ENCODE measurements around the gene LETMD1.
A peak's percentile ranks its signal among the peaks of the same experiment; 100 is the strongest.
"Not testable (repeated sequence)": the region's sequence is repeated elsewhere in the genome, so short reads cannot be mapped to it uniquely, and the experiment has no call there.

The LETMD1 gene

DNA sequence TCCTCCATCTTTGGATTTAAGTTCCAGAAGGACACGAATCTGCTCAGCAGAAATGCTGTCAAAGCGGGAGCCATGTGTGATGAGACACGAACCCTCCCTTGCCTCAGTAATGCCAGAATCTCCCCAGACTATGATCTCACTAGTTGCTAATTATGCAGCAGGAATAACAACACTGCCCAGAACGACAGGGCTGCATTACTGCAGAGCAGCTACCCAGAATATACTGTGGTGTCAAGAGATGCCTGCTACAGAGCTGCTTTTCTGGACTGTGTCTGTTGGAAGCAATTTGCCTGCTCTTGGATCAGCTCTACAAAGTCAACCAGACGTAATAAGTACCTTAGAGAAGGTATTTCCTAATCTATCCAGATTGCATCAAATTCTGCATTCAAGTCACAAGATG, 29.8 kb downstream of the LETMD1 start:
- DNase-seq (ENCODE audit: low read depth, low spot score), result no peak

DNA sequence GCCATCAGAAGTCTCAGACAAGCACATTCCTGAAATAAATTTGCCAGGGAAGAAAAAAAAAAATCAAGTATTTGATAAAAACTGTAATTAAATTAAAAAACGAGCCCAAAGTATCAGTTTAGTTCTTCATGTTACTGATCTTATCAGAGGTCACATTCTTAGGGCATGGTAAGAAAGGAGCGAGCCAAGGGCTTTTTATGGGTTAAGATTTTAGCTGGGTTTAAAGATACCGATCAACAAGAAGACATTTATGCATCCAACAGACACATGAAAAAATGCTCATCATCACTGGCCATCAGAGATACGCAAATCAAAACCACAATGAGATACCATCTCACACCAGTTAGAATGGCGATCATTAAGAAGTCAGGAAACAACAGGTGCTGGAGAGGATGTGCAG, 30.2 kb downstream of the LETMD1 start:
- not testable (repeated sequence) for DNase-seq (ENCODE audit: low read depth, low spot score)

DNA sequence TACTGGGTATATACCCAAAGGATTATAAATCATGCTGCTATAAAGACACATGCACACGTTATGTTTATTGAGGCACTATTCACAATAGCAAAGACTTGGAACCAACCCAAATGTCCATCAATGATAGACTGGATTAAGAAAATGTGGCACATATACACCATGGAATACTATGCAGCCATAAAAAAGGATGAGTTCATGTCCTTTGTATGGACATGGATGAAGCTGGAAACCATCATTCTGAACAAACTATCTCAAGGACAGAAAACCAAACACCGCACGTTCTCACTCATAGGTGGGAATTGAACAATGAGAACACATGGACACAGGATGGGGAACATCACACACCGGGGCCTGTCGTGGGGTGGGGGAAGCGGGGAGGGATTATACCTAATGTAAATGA, 30.7 kb downstream of the LETMD1 start:
- DNase-seq (ENCODE audit: low read depth, low spot score), result not testable (repeated sequence)

DNA sequence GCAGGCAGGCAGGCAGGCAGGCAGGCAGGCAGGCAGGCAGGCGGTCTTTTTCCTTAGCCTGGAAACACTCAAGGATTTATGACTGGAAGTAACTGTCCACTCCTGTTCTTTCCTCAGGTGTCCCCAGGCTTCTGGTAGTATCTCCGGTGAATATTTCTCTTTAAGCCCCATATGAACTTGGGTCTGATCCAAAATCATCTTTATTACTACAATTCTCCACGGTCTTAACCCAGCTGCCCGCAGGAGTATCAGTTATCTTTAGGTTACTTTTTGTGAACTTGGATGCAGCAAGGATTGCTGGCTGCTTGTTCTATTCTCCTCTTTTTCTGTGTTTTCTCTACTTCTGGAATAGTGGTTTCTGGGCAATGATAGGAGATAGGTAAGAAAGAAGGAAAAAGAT, 32.0 kb downstream of the LETMD1 start:
- DNase-seq (ENCODE audit: low read depth, low spot score), result no peak

DNA sequence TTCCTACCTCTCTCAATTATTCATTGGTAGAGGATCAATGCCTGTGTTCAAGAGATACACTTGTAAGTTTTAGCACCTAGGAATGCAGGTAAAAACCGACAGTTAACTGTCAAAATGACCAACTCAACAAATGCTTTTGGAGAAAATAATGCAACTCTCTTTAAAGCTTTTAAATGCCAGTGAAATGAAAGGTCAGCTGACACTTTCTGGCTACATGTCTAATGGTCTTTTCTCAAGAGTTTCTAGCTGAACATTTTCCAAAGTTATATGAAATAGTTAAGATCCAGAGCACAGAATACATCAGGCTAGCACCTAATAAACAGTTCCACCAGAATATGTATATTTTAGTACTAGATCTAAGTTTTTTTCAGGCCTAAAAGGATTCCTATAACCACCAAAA, 33.3 kb downstream of the LETMD1 start:
- DNase-seq (ENCODE audit: low read depth, low spot score), result no peak

DNA sequence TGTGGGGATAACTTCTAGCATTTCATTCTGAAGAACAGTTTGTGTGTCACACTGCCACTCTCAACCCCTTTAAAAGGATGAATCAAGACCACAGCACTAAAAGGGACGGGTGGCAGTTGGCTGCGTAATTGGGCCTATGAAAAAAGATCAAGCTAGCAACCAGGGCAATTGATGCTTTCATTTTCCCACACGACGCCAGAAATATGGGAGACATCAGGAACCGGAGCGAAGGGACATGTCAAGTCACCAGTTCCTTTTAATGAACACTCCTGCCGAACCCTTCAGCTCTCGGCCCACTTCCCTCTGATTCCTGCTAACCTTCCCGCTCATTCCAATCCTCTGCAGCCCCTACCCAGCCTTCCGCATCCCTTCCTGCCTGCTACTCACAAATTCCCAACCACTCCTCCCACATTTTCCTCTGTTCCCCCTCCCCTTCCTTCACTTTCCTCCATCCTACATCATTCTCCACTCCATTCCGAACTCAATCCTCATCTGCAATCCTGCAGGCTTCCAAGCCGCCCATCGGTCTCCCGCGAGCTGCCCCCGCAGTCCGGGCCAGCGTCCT, 34.5 kb downstream of the LETMD1 start:
- no peak for DNase-seq (ENCODE audit: low read depth, low spot score)

DNA sequence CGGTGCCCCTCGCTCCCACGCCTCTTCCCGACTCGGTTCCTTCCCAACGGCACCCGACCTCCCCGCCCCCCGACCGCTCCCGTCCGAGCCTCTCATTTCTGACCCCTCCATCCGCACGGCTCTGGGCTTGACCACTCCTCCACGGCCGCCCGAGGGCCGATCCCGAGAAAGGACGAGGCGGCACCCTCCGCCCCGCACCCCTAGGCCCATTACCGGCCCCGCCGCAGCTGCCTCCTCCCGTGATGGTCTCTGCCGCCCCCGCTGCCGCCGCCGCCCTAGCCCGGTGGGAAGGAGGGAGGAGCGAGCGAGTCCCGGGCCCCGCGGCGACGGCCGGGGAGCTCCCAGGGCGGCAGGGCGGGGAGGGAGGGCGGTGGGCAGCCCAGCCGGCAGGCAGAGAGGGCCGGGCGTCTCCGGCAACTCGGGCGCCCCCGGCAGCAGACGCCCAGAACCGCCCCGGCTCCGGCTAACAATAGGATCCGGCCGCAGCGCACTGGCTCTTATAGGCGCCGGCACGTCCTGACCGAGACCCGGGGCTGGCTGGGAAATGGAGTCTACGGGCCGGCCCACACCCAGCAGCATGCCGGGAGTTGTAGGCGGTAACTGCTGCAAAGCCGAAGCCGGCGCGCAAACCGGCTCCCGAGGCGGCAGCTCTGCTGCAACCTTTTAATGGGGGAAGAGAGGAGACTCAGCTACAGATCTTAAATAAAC, 35.2 kb downstream of the LETMD1 start, which contains the start of gene CSRNP2:
CSRNP2 (minus strand) TSS at position 471 of the 708 bp plus-strand sequence. CDS start 7,035 bp downstream, outside the sequence.
- peak; percentile 90 for DNase-seq (ENCODE audit: low read depth, low spot score)

DNA sequence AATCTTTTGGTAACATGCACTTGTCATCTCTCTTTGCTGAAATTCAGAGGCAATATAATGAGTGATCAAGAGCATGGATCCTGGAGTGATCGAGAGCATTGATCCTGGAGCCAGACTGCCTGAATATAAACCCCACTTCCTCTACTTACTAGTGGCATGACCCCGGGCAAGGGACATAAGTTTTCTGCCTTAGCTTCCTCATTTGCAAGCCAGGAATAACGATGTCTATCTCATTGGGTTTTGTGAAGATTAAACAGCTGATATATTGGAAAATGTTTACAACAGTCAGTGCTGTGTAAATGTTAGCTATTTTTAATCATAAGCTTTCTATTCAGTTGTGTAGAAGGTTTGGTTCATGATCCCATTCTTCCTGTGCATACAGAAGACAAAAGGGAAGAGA, 37.6 kb downstream of the LETMD1 start:
- DNase-seq (ENCODE audit: low read depth, low spot score), result no peak

DNA sequence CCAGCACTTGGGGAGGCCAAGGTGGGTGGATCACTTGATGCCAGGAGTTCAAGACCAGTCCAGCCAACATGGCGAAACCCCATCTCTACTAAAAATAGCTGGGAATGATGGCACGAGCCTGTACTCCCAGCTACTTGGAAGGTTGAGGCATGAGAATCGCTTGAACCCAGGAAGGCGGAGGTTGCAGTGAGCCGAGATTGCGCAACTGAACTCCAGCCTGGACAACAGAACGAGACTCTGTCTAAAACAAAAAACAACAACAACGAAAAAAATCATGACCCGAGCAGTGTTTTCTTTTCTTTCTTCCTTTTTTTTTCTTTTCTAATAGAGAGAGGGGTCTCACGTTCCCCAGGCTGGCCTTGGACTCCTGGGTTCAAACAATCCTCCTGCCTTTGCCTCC, 38.8 kb downstream of the LETMD1 start:
- no peak for DNase-seq (ENCODE audit: low read depth, low spot score)

DNA sequence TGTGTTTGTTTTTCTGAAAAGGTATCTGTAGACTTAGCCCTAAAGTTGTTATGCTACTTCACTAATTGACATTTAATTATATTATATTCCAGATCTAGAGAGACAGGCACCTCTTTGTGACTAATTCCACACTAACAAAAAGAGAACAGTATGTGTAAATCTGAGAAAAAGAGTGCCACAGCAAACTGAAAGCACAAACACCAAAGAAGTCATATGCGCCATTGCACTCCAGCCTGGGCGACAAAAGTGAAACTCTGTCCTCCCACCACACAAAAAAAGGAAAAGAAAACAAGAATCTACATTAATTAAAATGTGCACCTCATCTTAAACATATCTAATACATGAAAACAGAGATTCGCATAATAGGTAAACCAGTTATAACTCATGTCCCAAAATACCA, 39.7 kb downstream of the LETMD1 start:
- no peak for DNase-seq (ENCODE audit: low read depth, low spot score)

DNA sequence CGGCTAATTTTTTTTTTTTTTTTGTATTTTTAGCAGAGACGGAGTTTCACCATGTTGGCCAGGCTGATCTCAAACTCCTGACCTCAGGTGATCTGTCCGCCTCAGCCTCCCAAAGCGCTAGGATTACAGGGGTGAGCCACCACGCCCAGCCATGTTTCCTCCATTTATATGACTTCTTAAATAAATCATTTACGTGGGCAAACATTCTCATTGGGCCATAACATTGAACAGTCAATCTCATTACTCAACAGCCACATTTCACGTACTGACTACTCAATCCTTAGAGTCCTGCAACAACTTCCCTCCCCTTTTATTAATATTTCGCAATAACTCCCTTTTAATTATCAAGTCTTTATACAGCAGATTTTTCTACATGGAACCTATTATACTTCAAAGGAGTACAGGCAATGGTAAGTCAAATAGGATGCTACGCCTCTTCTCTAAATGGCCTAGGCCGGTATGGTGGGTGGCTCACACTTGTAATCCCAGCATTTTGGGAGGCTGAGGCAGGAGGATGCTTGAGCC, 42.6 kb downstream of the LETMD1 start:
- DNase-seq (ENCODE audit: low read depth, low spot score), result no peak

DNA sequence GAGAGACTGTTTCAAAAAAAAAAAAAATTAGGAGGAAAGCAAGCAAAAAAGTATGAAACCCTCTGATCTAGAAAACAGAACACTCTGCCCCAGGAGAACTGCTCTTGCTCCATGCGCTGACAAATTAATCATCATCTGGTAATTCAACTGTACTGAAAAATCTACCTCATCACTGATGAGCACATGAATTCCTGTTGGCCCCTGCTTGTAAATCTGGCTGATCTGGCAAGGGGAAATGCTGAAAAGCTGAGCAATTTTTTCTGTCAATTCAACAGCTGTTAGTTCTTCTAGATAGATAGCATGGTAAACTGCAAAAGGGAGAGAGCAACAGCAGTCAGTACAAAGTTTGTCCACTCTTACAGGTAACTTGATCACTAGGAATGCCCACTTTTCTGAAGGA, 50.5 kb downstream of the LETMD1 start:
- DNase-seq (ENCODE audit: low read depth, low spot score), result no peak

DNA sequence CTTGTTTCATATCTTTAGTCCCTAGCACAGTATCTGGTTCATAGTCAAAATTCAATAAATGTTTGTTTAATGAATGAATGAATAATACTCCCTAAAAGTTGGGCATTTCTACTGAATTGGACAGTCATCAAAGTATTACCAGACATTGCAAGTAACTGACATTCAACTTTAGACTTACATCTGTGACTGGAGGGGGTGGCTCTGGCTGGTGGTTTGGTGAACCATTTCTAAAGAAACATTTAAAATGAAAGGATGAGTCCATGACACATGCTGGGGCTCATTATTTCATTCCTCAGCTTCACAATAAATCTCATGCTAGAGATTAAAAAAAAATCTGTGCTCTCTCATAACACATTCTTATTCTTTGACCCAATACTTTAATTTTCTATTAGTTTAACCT, 55.9 kb downstream of the LETMD1 start:
- no peak for DNase-seq (ENCODE audit: low read depth, low spot score)

DNA sequence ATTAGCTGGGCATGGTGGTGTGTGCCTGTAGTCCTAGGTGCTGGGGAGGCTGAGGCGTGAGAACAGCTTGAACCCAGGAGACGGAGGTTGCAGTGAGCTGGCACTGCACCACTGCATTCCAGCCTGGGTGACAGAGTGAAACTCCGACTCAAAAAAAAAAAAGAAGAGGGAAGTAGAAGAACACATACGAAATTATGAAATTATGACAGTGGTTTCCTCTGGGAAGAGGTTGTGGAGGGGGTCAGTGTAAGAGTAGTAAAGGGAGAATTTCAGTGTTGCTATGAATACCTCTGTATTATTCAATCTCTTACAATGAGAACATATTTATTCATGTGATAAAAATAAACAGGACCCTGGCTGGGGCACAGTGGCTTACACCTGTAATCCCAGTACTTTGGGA, 60.0 kb downstream of the LETMD1 start:
- no peak for DNase-seq (ENCODE audit: low read depth, low spot score)

Measured in activated CD4-positive, CD25-positive, alpha-beta regulatory T cell treated with anti-CD3 and anti-CD28 coated beads, Interleukin-2, amount 50 U/mL, for 16 hours (primary cell).